NCI-H1105 (cell line): Measurements from ENCODE around the gene PRKACB.
A peak's percentile ranks its signal among the peaks of the same experiment; 100 is the strongest.

ENCODE experiments used
- DNase-seq: peaks from one replicate; lab custom pipeline; 2025; lab: John Stamatoyannopoulos, UW

PRKACB gene

GRCh38 chr1:84156210-84156621, 12.1 kb downstream of the PRKACB start:
- DNase-seq = no peak

- no peak for DNase-seq
Measured at GRCh38 chr1:84159533-84160240, 15.6 kb downstream of the PRKACB start.

- no peak for DNase-seq
Measured at GRCh38 chr1:84162295-84162694, 18.2 kb downstream of the PRKACB start.

GRCh38 chr1:84163123-84163931, 19.3 kb downstream of the PRKACB start:
- DNase-seq = no peak

GRCh38 chr1:84164161-84164560, 20.1 kb downstream of the PRKACB start:
- DNase-seq = peak; percentile 25

- DNase-seq = peak; percentile 35
Measured at GRCh38 chr1:84164567-84165021, 20.5 kb downstream of the PRKACB start.

- DNase-seq = no peak
Measured at GRCh38 chr1:84165601-84166000, 21.5 kb downstream of the PRKACB start.

GRCh38 chr1:84166797-84167196, 22.7 kb downstream of the PRKACB start:
- DNase-seq = no peak

GRCh38 chr1:84168783-84169182, 24.7 kb downstream of the PRKACB start:
- DNase-seq = no peak

GRCh38 chr1:84170171-84170570, 26.1 kb downstream of the PRKACB start:
- no peak for DNase-seq

- DNase-seq = no peak
Measured at GRCh38 chr1:84171481-84171880, 27.4 kb downstream of the PRKACB start.

GRCh38 chr1:84174051-84174556, 30.0 kb downstream of the PRKACB start:
- DNase-seq = no peak

GRCh38 chr1:84181350-84182005, 37.4 kb downstream of the PRKACB start:
- DNase-seq = no peak

GRCh38 chr1:84190455-84190854, 46.4 kb downstream of the PRKACB start:
- no peak for DNase-seq

- peak; percentile 56 for DNase-seq
Measured at GRCh38 chr1:84192681-84193080, 48.6 kb downstream of the PRKACB start.

- DNase-seq = no peak
Measured at GRCh38 chr1:84198832-84199231, 54.8 kb downstream of the PRKACB start.

- no peak for DNase-seq
Measured at GRCh38 chr1:84199257-84199656, 55.2 kb downstream of the PRKACB start.

GRCh38 chr1:84202126-84202525, 58.1 kb downstream of the PRKACB start:
- no peak for DNase-seq

- DNase-seq = peak; percentile 24
Measured at GRCh38 chr1:84206375-84206774, 62.3 kb downstream of the PRKACB start.

- DNase-seq = no peak
Measured at GRCh38 chr1:84208935-84209334, 64.9 kb downstream of the PRKACB start.

- DNase-seq = no peak
Measured at GRCh38 chr1:84214115-84214956, 70.3 kb downstream of the PRKACB start.

GRCh38 chr1:84217239-84217638, 73.2 kb downstream of the PRKACB start:
- DNase-seq = no peak
